Measurements from ENCODE around the gene TENM3. TPM values are rescaled to one million over a fixed set of nuclear protein-coding genes. Genes with fewer than 3 reads are reported as not detected.

Gene TENM3
- total RNA-seq, 4 donors from 2014 or later, result 0.18 to 9.4 (median 1.5) TPM

DNA sequence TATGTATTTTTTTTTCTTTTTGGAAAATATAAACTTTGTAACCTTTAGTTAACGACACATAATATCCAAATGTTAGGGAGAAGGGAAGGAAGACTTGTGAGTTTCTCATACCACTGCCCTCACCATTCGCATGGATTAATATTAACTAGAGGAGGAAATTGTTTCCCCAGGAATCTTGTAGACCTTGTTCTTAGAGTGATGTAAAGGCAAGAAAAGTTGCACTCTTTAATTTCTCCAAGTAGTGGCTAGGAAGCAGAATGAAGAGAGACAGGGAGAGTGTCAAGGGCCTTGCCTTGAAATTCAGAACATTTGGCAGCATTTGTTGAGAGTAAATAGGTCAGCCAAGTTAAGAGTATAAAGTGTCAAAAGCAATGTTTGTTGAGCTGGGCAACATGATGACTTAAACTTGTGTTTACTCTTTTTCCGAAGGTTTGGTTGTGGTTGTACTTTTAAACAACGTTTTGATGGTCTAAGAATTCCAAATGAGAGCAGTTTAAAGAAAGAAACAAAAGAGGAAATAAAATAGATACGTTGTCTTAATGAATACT, 105.7 kb downstream of the TENM3 start:
- Histone ChIP-seq H3K4me3 (no peak overlapping the region), H3K27ac (no peak overlapping the region), H3K27me3 (no peaks in the 10 kb centered on the region), H3K9me3 (no peaks in the 10 kb centered on the region), H3K36me3 (no peaks in the 10 kb centered on the region), H3K4me1 (no peaks in the 10 kb centered on the region)
- DNase-seq, result no peak
- no peak for TF ChIP-seq POLR2A (IDR thresholded peaks at IDR 0.05)
- TF ChIP-seq, protein P1, sequence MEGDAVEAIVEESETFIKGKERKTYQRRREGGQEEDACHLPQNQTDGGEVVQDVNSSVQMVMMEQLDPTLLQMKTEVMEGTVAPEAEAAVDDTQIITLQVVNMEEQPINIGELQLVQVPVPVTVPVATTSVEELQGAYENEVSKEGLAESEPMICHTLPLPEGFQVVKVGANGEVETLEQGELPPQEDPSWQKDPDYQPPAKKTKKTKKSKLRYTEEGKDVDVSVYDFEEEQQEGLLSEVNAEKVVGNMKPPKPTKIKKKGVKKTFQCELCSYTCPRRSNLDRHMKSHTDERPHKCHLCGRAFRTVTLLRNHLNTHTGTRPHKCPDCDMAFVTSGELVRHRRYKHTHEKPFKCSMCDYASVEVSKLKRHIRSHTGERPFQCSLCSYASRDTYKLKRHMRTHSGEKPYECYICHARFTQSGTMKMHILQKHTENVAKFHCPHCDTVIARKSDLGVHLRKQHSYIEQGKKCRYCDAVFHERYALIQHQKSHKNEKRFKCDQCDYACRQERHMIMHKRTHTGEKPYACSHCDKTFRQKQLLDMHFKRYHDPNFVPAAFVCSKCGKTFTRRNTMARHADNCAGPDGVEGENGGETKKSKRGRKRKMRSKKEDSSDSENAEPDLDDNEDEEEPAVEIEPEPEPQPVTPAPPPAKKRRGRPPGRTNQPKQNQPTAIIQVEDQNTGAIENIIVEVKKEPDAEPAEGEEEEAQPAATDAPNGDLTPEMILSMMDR (IDR thresholded peaks at IDR 0.05), result no peak

DNA sequence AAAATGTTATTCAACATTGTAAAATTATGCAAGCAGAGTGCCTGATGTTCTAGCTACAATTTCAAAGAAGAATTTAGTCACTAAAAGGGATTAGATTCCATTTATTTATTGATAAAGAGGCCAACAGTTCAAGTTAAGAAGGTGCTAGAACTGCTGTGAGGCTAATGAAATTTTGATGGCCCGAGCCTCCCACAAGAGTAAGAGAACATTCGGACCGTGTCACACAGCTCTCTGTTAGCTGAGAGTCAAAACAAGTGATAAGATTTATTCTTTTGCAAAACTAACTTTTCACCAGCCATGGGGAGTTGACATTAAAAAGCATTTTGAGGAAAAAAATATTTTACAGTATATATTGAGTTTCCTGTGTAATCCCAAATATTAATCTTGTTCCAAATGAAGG, 106.8 kb downstream of the TENM3 start:
- H3K27me3 ChIP-seq, result no peaks in the 10 kb centered on the region
- no peaks in the 10 kb centered on the region for H3K36me3 ChIP-seq
- no peaks in the 10 kb centered on the region for H3K4me1 ChIP-seq
- no peak for DNase-seq
- TF ChIP-seq, protein P1 (IDR thresholded peaks at IDR 0.05), result no peak
- no peak for TF ChIP-seq POLR2A (IDR thresholded peaks at IDR 0.05)
- H3K27ac ChIP-seq, result no peak overlapping the region
- H3K4me3 ChIP-seq, result no peak overlapping the region
- no peaks in the 10 kb centered on the region for H3K9me3 ChIP-seq

DNA sequence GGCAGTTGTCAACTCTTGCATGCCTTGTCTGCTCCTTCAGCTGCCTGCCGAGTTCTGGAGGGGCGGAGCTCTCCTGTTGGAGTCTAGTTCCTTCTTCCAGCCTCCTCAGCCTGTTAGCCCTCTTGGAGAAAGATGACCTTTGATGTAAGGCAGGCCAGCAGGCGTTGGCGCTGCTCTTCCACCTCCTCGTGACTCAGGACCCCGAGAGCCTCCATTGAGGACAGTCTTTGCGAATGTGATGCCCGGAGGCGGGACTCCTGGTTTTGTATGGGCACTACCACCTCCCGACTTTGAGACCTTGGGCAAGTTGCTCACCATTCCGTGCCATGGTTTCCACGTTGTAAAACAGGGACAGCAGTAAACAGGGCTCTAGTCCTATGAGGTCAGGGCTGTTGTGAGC, 108.3 kb downstream of the TENM3 start:
- Histone ChIP-seq H3K36me3 (no peaks in the 10 kb centered on the region), H3K4me3 (no peak overlapping the region), H3K4me1 (no peaks in the 10 kb centered on the region), H3K27me3 (no peaks in the 10 kb centered on the region), H3K9me3 (no peaks in the 10 kb centered on the region), H3K27ac (no peak overlapping the region)
- DNase-seq, result no peak
- TF ChIP-seq, protein P1 (IDR thresholded peaks at IDR 0.05), result no peak
- no peak for TF ChIP-seq POLR2A (IDR thresholded peaks at IDR 0.05)

DNA sequence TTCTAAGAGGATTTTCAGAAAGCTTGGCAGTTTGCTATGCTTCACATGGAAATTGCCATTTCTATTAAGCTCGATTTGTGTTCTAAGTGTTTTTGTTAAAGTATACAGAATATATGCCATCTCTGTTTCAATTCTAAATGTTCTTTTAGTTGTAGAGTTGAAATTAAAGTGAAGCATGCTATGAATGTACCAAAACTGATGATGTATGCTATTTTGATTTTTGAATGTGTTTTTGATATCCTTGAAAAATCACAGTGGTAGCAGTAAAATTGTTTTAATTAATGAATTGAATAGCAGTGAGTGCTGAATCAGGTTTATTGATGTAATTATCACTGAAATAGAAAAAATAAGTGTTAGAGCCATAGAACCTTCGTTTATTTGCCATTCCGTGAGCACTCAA, 110.9 kb downstream of the TENM3 start:
- Histone ChIP-seq H3K27me3 (no peaks in the 10 kb centered on the region), H3K27ac (no peak overlapping the region), H3K9me3 (no peaks in the 10 kb centered on the region), H3K36me3 (no peaks in the 10 kb centered on the region), H3K4me1 (no peaks in the 10 kb centered on the region), H3K4me3 (no peak overlapping the region)
- no peak for TF ChIP-seq POLR2A (IDR thresholded peaks at IDR 0.05)
- TF ChIP-seq, protein P1 (IDR thresholded peaks at IDR 0.05), result no peak
- DNase-seq, result no peak

DNA sequence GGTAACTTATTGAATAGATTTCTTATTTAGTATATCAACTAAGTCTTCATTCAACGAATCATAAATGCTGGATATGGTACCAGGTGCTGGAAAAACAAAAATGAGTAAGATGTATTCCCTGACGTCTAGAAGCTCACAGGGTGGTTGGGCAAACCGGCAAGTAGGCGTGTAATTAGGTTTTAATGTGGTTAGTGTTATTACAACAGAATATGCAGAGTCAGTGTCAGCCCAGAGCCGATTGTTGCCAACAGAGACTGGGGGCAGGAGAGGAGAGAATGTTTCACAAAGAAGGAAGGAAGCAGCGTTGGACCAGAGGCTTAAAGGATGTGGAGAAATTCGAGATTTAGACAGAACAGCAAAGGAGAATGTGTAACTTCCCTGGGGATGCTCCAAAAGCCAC, 111.7 kb downstream of the TENM3 start:
- TF ChIP-seq, protein P1 (IDR thresholded peaks at IDR 0.05), result no peak
- TF ChIP-seq POLR2A (IDR thresholded peaks at IDR 0.05), result no peak
- Histone ChIP-seq H3K27me3 (no peaks in the 10 kb centered on the region), H3K27ac (no peak overlapping the region), H3K9me3 (no peaks in the 10 kb centered on the region), H3K4me3 (no peak overlapping the region), H3K4me1 (no peaks in the 10 kb centered on the region), H3K36me3 (no peaks in the 10 kb centered on the region)
- DNase-seq, result no peak

DNA sequence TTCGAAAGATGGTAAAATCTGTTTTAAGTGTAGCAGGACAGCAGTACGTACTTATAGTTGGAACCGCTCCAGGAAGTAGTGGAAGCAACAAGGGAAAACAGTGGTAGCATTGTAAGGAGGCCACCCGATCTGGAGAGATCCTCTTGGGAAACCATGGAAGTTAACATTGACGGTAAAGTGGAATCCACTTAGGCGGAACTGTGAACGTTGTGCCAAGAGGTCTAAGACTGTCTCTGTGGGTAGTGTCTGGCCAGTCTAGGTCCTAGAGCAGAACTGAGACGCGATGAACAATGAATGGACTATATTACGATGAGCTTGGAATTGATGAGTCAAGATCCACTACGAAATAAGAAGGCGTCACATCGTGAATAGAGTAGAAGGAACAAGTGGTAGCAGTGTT, 124.0 kb downstream of the TENM3 start:
- Histone ChIP-seq H3K4me1 (no peaks in the 10 kb centered on the region), H3K36me3 (no peaks in the 10 kb centered on the region), H3K9me3 (no peaks in the 10 kb centered on the region), H3K4me3 (no peak overlapping the region), H3K27me3 (no peaks in the 10 kb centered on the region), H3K27ac (no peak overlapping the region)
- no peak for DNase-seq
- TF ChIP-seq, protein P1 (IDR thresholded peaks at IDR 0.05), result no peak
- no peak for TF ChIP-seq POLR2A (IDR thresholded peaks at IDR 0.05)

Data from Peyer's patch (tissue), 4 donors.